ENCODE data around the gene UACA.
"Not testable (repeated sequence)": the region's sequence is repeated elsewhere in the genome, so short reads cannot be mapped to it uniquely, and the experiment has no call there.

UACA gene

GRCh38 chr15:70748281-70748747 is 15.0 kb downstream of the UACA start:
- Histone ChIP-seq H3K27me3 (ENCODE audit: low read depth, low read length) (no peaks in the 10 kb centered on the region), H3K9me3 (ENCODE audit: control insufficient read depth in 1 of 2, low read length in 2 of 2) (no peaks in the 10 kb centered on the region), H3K36me3 (ENCODE audit: control insufficient read depth in 1 of 2, insufficient read depth in 2 of 2, low read length in 2 of 2) (no peaks in the 10 kb centered on the region), H3K4me1 (ENCODE audit: control insufficient read depth in 1 of 2, insufficient read depth in 2 of 2, low read length in 2 of 2) (peaks cover 0 to 5% of the 10 kb centered on the region in 2 donors), H3K4me3 (ENCODE audit: low read depth in 1 of 2, low read length in 2 of 2) (no peak overlapping the region), H3K27ac (ENCODE audit: low read length) (no peak overlapping the region)

GRCh38 chr15:70746598-70746997 is 16.8 kb downstream of the UACA start:
- H3K27me3 ChIP-seq (ENCODE audit: low read depth, low read length); H3K9me3 ChIP-seq (ENCODE audit: control insufficient read depth in 1 of 2, low read length in 2 of 2); H3K36me3 ChIP-seq (ENCODE audit: control insufficient read depth in 1 of 2, insufficient read depth in 2 of 2, low read length in 2 of 2); H3K27ac ChIP-seq (ENCODE audit: low read length); H3K4me3 ChIP-seq (ENCODE audit: low read depth in 1 of 2, low read length in 2 of 2): not testable (repeated sequence)
- peaks cover 0 to 11% of the 10 kb centered on the region in 2 donors for H3K4me1 ChIP-seq (ENCODE audit: control insufficient read depth in 1 of 2, insufficient read depth in 2 of 2, low read length in 2 of 2)

DNA sequence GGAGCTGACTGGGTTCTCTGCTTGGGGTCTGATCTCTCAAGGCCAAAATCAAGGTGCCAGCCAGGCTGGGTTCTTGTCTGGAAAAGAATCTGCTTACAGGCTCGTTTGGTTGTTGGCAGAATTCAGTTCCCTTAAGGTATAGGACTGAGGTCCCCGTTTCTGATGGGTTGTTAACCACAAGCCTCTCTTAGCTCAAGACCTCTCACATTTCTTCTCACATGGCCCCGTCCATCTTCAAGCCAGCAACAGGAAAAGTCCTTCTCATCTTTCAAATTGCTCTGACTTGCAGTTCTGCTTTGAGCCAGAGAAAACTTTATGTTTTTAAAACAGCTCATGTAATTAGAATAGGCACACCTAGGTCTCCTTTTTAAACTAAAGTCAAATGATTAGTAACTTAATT is 20.4 kb downstream of the UACA start:
- Histone ChIP-seq H3K36me3 (ENCODE audit: control insufficient read depth in 1 of 2, insufficient read depth in 2 of 2, low read length in 2 of 2) (no peaks in the 10 kb centered on the region), H3K27ac (ENCODE audit: low read length) (peak overlapping the region; percentile 66), H3K4me1 (ENCODE audit: control insufficient read depth in 1 of 2, insufficient read depth in 2 of 2, low read length in 2 of 2) (peaks cover 6 to 13% of the 10 kb centered on the region in 2 donors), H3K4me3 (ENCODE audit: low read depth in 1 of 2, low read length in 2 of 2) (peak overlapping the region; percentile 39 to 49), H3K9me3 (ENCODE audit: control insufficient read depth in 1 of 2, low read length in 2 of 2) (no peaks in the 10 kb centered on the region), H3K27me3 (ENCODE audit: low read depth, low read length) (no peaks in the 10 kb centered on the region)

DNA sequence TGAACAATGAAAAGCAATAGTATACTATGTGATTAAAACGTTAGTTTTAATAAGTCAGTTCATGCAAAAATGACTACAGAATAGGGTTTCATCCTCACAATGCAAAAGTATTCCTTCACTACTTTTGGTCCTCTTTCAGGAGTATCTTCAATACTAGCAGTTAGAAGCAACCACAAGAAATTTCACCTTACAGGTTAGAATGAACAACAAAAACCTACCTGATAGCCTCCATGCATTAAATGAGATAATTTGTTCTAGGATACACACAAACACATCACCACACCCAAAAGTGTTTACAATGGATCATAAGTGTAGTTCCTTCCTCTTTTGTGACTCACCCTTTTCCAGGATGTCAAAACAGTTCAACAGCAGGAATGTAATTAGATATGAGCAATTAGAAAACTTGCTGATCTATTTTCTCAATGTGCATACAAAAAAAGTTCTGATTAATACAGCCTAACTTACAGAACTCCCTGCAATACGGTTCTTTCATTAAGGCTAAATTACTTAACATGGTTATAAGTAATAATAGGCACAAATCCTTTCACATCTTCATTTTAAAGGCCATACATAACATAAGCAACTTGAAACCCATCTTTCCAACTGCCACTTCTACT is 21.6 kb downstream of the UACA start:
- H3K27ac ChIP-seq (ENCODE audit: low read length) = peak overlapping the region; percentile 87
- H3K4me1 ChIP-seq (ENCODE audit: control insufficient read depth in 1 of 2, insufficient read depth in 2 of 2, low read length in 2 of 2) = peaks cover 6 to 13% of the 10 kb centered on the region in 2 donors

DNA sequence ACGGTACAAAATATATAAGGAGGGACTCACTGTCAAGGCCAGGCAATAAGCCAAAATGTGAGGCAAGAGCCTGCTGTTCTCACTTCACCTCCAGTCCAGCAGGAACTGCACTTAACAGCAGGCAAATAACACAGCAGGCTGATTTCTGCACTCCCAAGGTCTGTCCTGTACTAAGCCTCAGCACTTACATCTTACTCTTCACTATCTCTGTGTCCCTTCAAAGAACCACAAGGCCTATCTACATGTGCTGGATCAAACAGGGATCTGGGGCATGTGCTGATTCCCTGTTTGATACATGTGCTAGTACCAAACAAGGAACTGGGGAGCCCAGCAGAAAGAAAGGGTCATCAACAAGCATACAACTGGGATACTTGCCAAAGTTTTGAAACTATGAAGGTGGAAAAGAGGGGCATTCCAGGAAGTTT is 22.2 kb downstream of the UACA start:
- Histone ChIP-seq H3K27ac (ENCODE audit: low read length) (peak overlapping the region; percentile 87), H3K27me3 (ENCODE audit: low read depth, low read length) (no peaks in the 10 kb centered on the region), H3K4me1 (ENCODE audit: control insufficient read depth in 1 of 2, insufficient read depth in 2 of 2, low read length in 2 of 2) (peaks cover 6 to 13% of the 10 kb centered on the region in 2 donors), H3K9me3 (ENCODE audit: control insufficient read depth in 1 of 2, low read length in 2 of 2) (no peaks in the 10 kb centered on the region), H3K36me3 (ENCODE audit: control insufficient read depth in 1 of 2, insufficient read depth in 2 of 2, low read length in 2 of 2) (no peaks in the 10 kb centered on the region), H3K4me3 (ENCODE audit: low read depth in 1 of 2, low read length in 2 of 2) (no peak overlapping the region)

More for the DNA sequence above, 21.6 kb downstream of the UACA start:
- H3K36me3 ChIP-seq (ENCODE audit: control insufficient read depth in 1 of 2, insufficient read depth in 2 of 2, low read length in 2 of 2) = no peaks in the 10 kb centered on the region
- no peak overlapping the region for H3K4me3 ChIP-seq (ENCODE audit: low read depth in 1 of 2, low read length in 2 of 2)
- H3K27me3 ChIP-seq (ENCODE audit: low read depth, low read length) = no peaks in the 10 kb centered on the region
- no peaks in the 10 kb centered on the region for H3K9me3 ChIP-seq (ENCODE audit: control insufficient read depth in 1 of 2, low read length in 2 of 2)

DNA sequence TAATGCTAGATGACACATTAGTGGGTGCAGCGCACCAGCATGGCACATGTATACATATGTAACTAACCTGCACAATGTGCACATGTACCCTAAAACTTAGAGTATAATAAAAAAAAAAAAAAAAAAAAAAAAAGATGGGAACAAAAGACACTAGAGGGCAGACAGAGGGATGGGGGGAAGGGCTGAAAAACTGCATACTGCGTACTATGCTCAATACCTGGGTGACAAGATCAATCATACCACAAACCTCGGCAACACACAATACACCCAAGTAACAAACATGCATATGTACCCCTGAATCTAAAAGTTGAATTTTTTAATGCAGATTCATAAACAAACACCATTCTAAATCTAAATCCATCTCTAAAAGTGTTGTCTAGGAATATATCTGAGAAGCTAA is 28.3 kb downstream of the UACA start:
- H3K4me3 ChIP-seq (ENCODE audit: low read depth in 1 of 2, low read length in 2 of 2); H3K27me3 ChIP-seq (ENCODE audit: low read depth, low read length); H3K27ac ChIP-seq (ENCODE audit: low read length); H3K4me1 ChIP-seq (ENCODE audit: control insufficient read depth in 1 of 2, insufficient read depth in 2 of 2, low read length in 2 of 2); H3K36me3 ChIP-seq (ENCODE audit: control insufficient read depth in 1 of 2, insufficient read depth in 2 of 2, low read length in 2 of 2); H3K9me3 ChIP-seq (ENCODE audit: control insufficient read depth in 1 of 2, low read length in 2 of 2): not testable (repeated sequence)

GRCh38 chr15:70729164-70729563 is 34.2 kb downstream of the UACA start:
- no peaks in the 10 kb centered on the region for H3K36me3 ChIP-seq (ENCODE audit: control insufficient read depth in 1 of 2, insufficient read depth in 2 of 2, low read length in 2 of 2)
- no peak overlapping the region for H3K4me3 ChIP-seq (ENCODE audit: low read depth in 1 of 2, low read length in 2 of 2)
- H3K27me3 ChIP-seq (ENCODE audit: low read depth, low read length) = no peaks in the 10 kb centered on the region
- no peaks in the 10 kb centered on the region for H3K4me1 ChIP-seq (ENCODE audit: control insufficient read depth in 1 of 2, insufficient read depth in 2 of 2, low read length in 2 of 2)
- no peaks in the 10 kb centered on the region for H3K9me3 ChIP-seq (ENCODE audit: control insufficient read depth in 1 of 2, low read length in 2 of 2)
- no peak overlapping the region for H3K27ac ChIP-seq (ENCODE audit: low read length)

DNA sequence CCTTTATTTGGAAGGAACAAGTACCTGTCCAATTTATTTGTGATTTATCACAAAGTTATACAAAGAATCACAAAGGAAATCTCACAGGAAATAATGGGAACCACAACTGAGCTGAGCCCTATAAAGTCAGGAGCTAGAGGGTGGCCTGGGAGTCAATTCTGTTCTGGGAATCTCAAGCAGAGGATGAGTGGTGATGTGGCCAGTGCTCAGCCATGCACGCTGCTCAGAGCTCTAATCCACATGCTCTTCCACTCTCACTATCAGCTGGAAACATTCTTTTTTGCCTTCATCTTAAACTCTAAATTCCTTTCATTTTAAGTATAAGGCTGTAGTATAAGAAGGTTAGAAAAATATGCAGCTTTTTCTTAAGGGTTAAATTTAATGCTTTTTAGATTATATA is 36.6 kb downstream of the UACA start:
- Histone ChIP-seq H3K27ac (ENCODE audit: low read length) (no peak overlapping the region), H3K36me3 (ENCODE audit: control insufficient read depth in 1 of 2, insufficient read depth in 2 of 2, low read length in 2 of 2) (no peaks in the 10 kb centered on the region), H3K4me1 (ENCODE audit: control insufficient read depth in 1 of 2, insufficient read depth in 2 of 2, low read length in 2 of 2) (no peaks in the 10 kb centered on the region), H3K4me3 (ENCODE audit: low read depth in 1 of 2, low read length in 2 of 2) (no peak overlapping the region), H3K9me3 (ENCODE audit: control insufficient read depth in 1 of 2, low read length in 2 of 2) (no peaks in the 10 kb centered on the region), H3K27me3 (ENCODE audit: low read depth, low read length) (no peaks in the 10 kb centered on the region)

- Histone ChIP-seq H3K27me3 (ENCODE audit: low read depth, low read length) (no peaks in the 10 kb centered on the region), H3K36me3 (ENCODE audit: control insufficient read depth in 1 of 2, insufficient read depth in 2 of 2, low read length in 2 of 2) (no peaks in the 10 kb centered on the region), H3K4me1 (ENCODE audit: control insufficient read depth in 1 of 2, insufficient read depth in 2 of 2, low read length in 2 of 2) (peaks cover 0 to 7% of the 10 kb centered on the region in 2 donors), H3K4me3 (ENCODE audit: low read depth in 1 of 2, low read length in 2 of 2) (no peak overlapping the region), H3K9me3 (ENCODE audit: control insufficient read depth in 1 of 2, low read length in 2 of 2) (no peaks in the 10 kb centered on the region), H3K27ac (ENCODE audit: low read length) (no peak overlapping the region)
Observed at GRCh38 chr15:70723927-70724326, 39.4 kb downstream of the UACA start.

DNA sequence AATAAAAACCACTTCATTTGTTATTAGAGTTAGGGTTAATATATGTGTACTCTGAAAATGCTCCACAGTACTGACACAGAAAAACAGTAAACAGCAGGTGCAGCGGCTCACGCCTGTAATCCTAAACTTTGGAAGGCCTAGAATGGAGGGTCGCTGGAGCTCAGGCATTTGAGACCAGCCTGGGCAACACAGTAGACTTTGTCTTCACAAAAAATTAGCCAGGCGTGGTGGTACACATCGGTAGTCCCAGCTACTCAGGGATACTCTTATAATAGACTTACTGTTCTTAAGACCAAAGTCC is 40.3 kb downstream of the UACA start:
- H3K36me3 ChIP-seq (ENCODE audit: control insufficient read depth in 1 of 2, insufficient read depth in 2 of 2, low read length in 2 of 2) = no peaks in the 10 kb centered on the region
- no peaks in the 10 kb centered on the region for H3K9me3 ChIP-seq (ENCODE audit: control insufficient read depth in 1 of 2, low read length in 2 of 2)
- no peak overlapping the region for H3K27ac ChIP-seq (ENCODE audit: low read length)
- no peak overlapping the region for H3K4me3 ChIP-seq (ENCODE audit: low read depth in 1 of 2, low read length in 2 of 2)
- no peaks in the 10 kb centered on the region for H3K27me3 ChIP-seq (ENCODE audit: low read depth, low read length)
- H3K4me1 ChIP-seq (ENCODE audit: control insufficient read depth in 1 of 2, insufficient read depth in 2 of 2, low read length in 2 of 2) = peaks cover 0 to 7% of the 10 kb centered on the region in 2 donors

DNA sequence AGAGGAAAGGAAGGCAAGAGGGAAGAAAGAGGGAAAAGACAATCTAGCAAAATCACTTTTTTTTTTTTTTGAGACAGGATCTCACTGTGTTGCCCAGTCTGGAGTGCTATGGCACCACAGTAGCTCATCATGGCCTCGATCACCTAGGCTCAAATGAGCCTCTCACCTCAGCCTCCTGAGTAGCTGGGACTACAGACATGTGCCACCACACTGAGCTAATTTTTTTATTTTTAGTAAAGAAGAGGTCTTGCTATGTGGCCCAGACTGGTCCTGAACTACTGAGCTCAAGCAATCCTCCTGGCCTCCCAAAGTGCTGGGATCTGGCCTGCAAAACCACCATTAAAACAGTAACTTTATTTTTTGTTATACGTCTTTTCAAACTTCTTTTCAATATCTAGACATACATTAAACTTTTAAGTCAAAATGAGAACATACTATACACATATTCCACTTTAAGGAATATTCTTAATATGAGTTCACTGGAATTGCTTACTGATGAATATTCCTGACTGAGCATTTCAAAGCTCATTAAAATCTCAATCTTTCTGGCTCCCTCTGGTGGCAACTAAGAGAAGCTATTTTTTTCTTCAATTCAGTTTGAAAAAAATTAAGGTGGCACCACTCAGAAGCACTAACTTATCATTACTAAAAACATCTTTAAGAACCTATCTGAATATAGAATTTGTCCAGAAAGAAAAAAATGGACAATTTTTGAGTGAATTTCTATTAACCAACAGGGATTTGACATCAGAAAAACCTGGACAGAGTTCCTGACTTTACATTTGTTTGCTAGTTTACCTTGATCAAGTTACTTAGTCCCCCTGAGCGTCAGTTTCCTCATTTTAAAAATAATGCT is 40.9 kb downstream of the UACA start:
- Histone ChIP-seq H3K27ac (ENCODE audit: low read length) (no peak overlapping the region), H3K27me3 (ENCODE audit: low read depth, low read length) (no peaks in the 10 kb centered on the region), H3K36me3 (ENCODE audit: control insufficient read depth in 1 of 2, insufficient read depth in 2 of 2, low read length in 2 of 2) (no peaks in the 10 kb centered on the region), H3K4me1 (ENCODE audit: control insufficient read depth in 1 of 2, insufficient read depth in 2 of 2, low read length in 2 of 2) (peaks cover 0 to 11% of the 10 kb centered on the region in 2 donors), H3K9me3 (ENCODE audit: control insufficient read depth in 1 of 2, low read length in 2 of 2) (no peaks in the 10 kb centered on the region), H3K4me3 (ENCODE audit: low read depth in 1 of 2, low read length in 2 of 2) (no peak overlapping the region)

All from muscle layer of duodenum (tissue), 2 donors.